Pancreas (tissue), 10 donors: ENCODE data around the gene TCL1B. TPM values are rescaled to one million over a fixed set of nuclear protein-coding genes. Genes with fewer than 3 reads are reported as not detected.
"Not testable (repeated sequence)": the region's sequence is repeated elsewhere in the genome, so short reads cannot be mapped to it uniquely, and the experiment has no call there.

Source experiments
- ATAC-seq, 4 donors: fragments of 200-7000 bp; cut with Tn5 transposase; one replicate each; pipeline versions ENCODE4 v1.8.0 to v1.9.1; 2020; ENCODE audit warnings: mild to moderate bottlenecking in 4 of 4, moderate library complexity in 4 of 4
- DNase-seq, 6 donors: peaks; one replicate each; pipeline ENCODE4 v3.0.0-alpha.2; 2020
- FAIRE-seq: peaks from 2 replicates; lab custom pipeline; 2012; peaks lifted over from hg19 to GRCh38; lab: Jason Lieb, UNC
- H3K27ac ChIP-seq, 4 donors: fragments of 200-600 bp; sonication (generic); 1 replicate in 3 of 4; 2 replicates in 1 of 4; pipeline versions ENCODE4 v1.5.0 to v1.8.0; 2020
- H3K27me3 ChIP-seq, 4 donors: fragments of 200-600 bp; one replicate each; pipeline ENCODE4 v1.8.0; 2021
- H3K36me3 ChIP-seq, 3 donors: fragments of 200-600 bp; sonication (generic) in 1 of 3; one replicate each; pipeline versions ENCODE4 v1.5.0 to v1.8.0; 2020 to 2021
- H3K4me1 ChIP-seq, 3 donors: fragments of 200-600 bp; one replicate each; pipeline ENCODE4 v1.8.0; 2021
- H3K4me3 ChIP-seq, 4 donors: fragments of 200-600 bp; sonication (generic) in 2 of 4; one replicate each; pipeline versions ENCODE4 v1.5.0 to v1.8.0; 2020 to 2021
- H3K9me3 ChIP-seq, 4 donors: fragments of 200-600 bp; one replicate each; pipeline ENCODE4 v1.8.0; 2021
- WGBS, 2 donors: extraction: QIAGEN DNeasy Blood & Tissue Kit; methylation state at CpG; one replicate each; pipeline ENCODE4 v1.1.7; 2013; 5-methylcytosine and 5-hydroxymethylcytosine counted together
- intact Hi-C, 3 donors: fragments of 100-400 bp; cut with DNase I; formaldehyde crosslinking; loops; one replicate each; pipeline versions ENCODE4 v1.11.1 to v1.14.2; 2022
- polyA plus RNA-seq, 2 donors: library from polyadenylated mRNA; stranded (reverse); fragments of 200-250 nt; gene quantifications; one replicate each; pipeline ENCODE4 v1.2.3, GENCODE V29; 2013
- total RNA-seq, 6 donors: library from RNA; stranded (reverse); fragmentation: NEBNext Ultra II Directional in 4 of 6; extraction: Animal tissue kit (Norgen Biotek cat#: 25700) in 4 of 6; gene quantifications; one replicate each; pipeline versions ENCODE4 v1.2.1 to v1.2.4, GENCODE V29; 2021 to 2023
- TF ChIP-seq, protein P1 (sequence below), 4 donors: fragments of 200-600 bp; sonication (generic) in 3 of 4; IDR thresholded peaks; one replicate each; pipeline versions ENCODE4 v1.5.0 to v1.8.0; 2021; ENCODE audit warnings: antibody characterized with exemption in 4 of 4
- donor health status: healthy with polysubstance abuse.
- donor health status: DM: no; HTN: no; CAD: no; lungs with moderate emphysema.
- donor health status: DM: no; HTN: no; CAD: no.
- donor health status: control.
- donor health status: control.
- donor health status: Bipolar disorder and iron deficiency.
- donor health status: DM: yes; HTN: yes; CAD: no.
- donor health status: DM: no; HTN: no; CAD: no.
- donor health status: DM: no; HTN: no; CAD: no.
- donor health status: DM: yes; HTN: yes; CAD: no.

Gene TCL1B
- total and polyA plus RNA-seq, 8 donors = not detected

DNA sequence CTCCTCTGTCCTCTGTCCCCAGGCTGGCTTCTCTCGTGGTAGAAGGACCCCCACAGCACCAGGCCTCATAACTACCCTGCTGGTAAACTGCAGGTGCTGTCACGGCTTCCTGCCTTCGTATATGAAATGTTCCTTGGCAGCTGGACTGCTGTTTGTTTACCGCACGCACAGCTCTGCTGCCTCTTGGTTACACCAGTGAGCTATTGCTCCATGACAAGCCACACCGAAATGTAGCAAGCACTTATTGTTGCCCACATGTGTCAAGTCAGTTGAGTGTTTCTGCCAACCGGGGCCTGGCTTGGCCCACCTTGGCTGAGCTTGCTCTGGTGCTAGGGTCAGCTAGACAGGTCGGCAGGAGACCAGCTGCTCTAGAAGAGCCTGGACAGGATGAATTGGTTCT lies 21.7 kb upstream of the TCL1B start:
- H3K4me3 ChIP-seq = no peak overlapping the region
- H3K36me3 ChIP-seq = no peaks in the 10 kb centered on the region
- ATAC-seq (no peak), DNase-seq (peak in 2 of 6 donors; percentile 18 to 24), FAIRE-seq (no peak)
- peaks cover 13 to 40% (median 36%) of the 10 kb centered on the region in 3 donors for H3K4me1 ChIP-seq
- intact Hi-C loops = no loop called here
- H3K27me3 ChIP-seq = no peaks in the 10 kb centered on the region
- no peaks in the 10 kb centered on the region for H3K9me3 ChIP-seq
- peak overlapping the region in 2 of 4 donors; percentile 62 to 63 for H3K27ac ChIP-seq
- 55 to 63% methylated on average over 8 of the region's 8 CpGs for WGBS, 2 donors
- TF ChIP-seq, protein P1, sequence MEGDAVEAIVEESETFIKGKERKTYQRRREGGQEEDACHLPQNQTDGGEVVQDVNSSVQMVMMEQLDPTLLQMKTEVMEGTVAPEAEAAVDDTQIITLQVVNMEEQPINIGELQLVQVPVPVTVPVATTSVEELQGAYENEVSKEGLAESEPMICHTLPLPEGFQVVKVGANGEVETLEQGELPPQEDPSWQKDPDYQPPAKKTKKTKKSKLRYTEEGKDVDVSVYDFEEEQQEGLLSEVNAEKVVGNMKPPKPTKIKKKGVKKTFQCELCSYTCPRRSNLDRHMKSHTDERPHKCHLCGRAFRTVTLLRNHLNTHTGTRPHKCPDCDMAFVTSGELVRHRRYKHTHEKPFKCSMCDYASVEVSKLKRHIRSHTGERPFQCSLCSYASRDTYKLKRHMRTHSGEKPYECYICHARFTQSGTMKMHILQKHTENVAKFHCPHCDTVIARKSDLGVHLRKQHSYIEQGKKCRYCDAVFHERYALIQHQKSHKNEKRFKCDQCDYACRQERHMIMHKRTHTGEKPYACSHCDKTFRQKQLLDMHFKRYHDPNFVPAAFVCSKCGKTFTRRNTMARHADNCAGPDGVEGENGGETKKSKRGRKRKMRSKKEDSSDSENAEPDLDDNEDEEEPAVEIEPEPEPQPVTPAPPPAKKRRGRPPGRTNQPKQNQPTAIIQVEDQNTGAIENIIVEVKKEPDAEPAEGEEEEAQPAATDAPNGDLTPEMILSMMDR (IDR thresholded peaks at IDR 0.05) = no peak

DNA sequence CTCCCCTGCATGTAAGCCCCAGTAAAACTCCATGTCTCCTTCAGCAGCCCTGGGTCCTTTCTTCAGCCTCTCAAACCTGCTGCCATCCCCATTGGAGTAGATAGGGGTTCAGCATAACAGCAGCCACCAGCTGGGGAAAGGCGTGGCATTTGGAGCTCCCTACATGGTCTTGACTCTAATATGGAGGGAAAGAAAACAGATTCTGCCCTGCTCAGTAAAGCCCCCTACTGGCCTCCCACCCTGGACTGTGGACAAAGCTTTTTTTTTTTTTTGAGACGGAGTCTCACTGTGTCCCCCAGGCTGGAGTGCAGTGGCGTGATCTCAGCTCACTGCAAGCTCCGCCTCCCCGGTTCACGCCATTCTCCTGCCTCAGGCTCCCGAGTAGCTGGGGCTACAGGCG lies 20.7 kb upstream of the TCL1B start:
- ATAC-seq, H3K27ac ChIP-seq, H3K27me3 ChIP-seq, intact Hi-C loops, H3K9me3 ChIP-seq, H3K4me3 ChIP-seq, DNase-seq, H3K36me3 ChIP-seq, FAIRE-seq: not testable (repeated sequence)
- 86 to 90% methylated on average over 8 of the region's 8 CpGs for WGBS, 2 donors
- peaks cover 13 to 40% (median 36%) of the 10 kb centered on the region in 3 donors for H3K4me1 ChIP-seq

DNA sequence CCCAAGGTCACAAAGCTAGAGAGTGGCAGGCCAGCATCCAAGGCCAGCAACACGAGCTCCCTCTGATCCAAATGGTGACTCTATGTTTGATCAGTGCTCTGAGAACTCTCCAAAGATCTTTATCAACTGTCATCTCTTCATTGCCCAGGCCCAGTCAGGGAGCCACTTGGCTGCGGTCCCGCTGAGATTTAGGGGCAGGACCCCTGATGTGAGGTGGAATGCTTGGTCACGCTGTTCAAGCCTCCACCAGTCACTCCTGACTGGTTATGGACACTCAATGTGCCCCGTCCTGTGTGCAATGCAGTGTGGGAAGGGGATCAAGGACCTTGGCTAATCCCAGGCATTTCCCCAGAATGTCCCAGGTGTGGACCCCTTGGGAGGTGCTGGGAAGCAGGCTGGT lies 19.8 kb upstream of the TCL1B start:
- ATAC-seq (no peak), FAIRE-seq (no peak), DNase-seq (no peak)
- Histone ChIP-seq H3K9me3 (no peaks in the 10 kb centered on the region), H3K4me1 (peaks cover 13 to 40% (median 34%) of the 10 kb centered on the region in 3 donors), H3K27me3 (no peaks in the 10 kb centered on the region), H3K4me3 (no peak overlapping the region), H3K36me3 (no peaks in the 10 kb centered on the region), H3K27ac (peak overlapping the region in 1 of 4 donors; percentile 60)
- intact Hi-C loops = no loop called here
- TF ChIP-seq, protein P1 (IDR thresholded peaks at IDR 0.05) = no peak
- WGBS, 2 donors = 75 to 76% methylated on average over 5 of the region's 5 CpGs

DNA sequence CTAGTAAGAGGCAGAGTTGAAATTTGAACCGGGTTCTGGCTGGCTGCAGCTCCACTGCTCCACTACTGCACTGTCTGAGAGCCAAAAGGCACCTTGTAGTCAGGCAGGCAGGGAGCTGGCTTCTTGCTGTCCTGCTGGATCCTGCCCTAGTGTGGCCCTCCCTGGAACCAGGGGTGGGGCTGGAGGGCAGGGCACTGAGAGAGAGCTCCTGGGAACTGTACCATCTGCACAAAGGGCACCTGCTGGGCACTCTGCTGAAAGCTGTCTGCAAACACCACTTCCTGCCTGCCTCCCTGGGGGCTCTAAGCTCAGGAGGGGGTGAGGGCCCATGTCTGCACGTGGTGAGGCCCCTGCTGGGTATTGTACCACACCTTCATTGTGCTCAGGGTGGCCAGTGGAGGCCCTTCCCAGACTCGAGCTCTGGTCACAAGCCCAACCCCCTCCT lies 19.0 kb upstream of the TCL1B start:
- FAIRE-seq = no peak
- peak; percentile 66 to 84 (median 76) for DNase-seq
- no peak overlapping the region for H3K4me3 ChIP-seq
- TF ChIP-seq, protein P1 (IDR thresholded peaks at IDR 0.05) = no peak
- peaks cover 9 to 33% (median 25%) of the 10 kb centered on the region in 3 donors for H3K4me1 ChIP-seq
- H3K9me3 ChIP-seq = no peaks in the 10 kb centered on the region
- peak overlapping the region in 2 of 4 donors; percentile 26 to 60 for H3K27ac ChIP-seq
- WGBS, 2 donors = 10 to 14% methylated on average over 3 of the region's 3 CpGs
- no peaks in the 10 kb centered on the region for H3K27me3 ChIP-seq
- no peaks in the 10 kb centered on the region for H3K36me3 ChIP-seq
- ATAC-seq = peak; percentile 53 to 81 (median 80)
- intact Hi-C loops = no loop called here

DNA sequence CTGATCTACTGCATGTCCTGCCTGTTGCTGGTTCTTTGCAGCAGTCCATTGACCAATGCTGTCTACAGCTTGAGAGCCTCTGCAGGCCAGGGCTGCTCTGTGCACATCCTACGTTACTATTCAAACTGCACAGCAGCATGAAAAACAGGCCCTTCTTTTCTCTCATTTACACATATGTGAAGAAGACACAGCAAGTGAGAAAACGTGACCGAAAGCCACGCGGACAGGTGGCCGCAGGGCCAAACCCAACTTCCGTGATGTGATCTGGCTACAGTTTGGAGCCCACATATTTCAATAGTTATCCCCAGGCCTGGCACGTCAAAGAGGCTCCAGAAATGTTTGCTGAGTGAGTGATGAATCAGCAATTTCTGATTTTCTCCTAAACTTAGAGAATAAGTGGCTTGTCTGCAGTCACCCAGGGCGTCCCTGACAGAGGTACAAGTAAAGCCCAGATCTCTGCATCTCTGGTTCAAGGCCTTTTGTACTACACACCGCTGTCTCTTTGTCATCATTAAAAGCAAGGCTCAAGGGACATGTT lies 17.9 kb upstream of the TCL1B start:
- WGBS, 2 donors = 87 to 89% methylated on average over 10 of the region's 10 CpGs
- TF ChIP-seq, protein P1 (IDR thresholded peaks at IDR 0.05) = no peak
- ATAC-seq (no peak), DNase-seq (no peak), FAIRE-seq (no peak)
- no peaks in the 10 kb centered on the region for H3K27me3 ChIP-seq
- no peak overlapping the region for H3K27ac ChIP-seq
- no peaks in the 10 kb centered on the region for H3K9me3 ChIP-seq
- H3K36me3 ChIP-seq = no peaks in the 10 kb centered on the region
- peaks cover 6 to 28% (median 22%) of the 10 kb centered on the region in 3 donors for H3K4me1 ChIP-seq
- intact Hi-C loops = no loop called here
- no peak overlapping the region for H3K4me3 ChIP-seq
